HG02938 (cell line): ENCODE measurements around the gene DSTYK.
"Not testable (repeated sequence)": the region's sequence is repeated elsewhere in the genome, so short reads cannot be mapped to it uniquely, and the experiment has no call there.

Experiments
- ATAC-seq: cut with Tn5 transposase; IDR thresholded peaks from one replicate; pipeline ENCODE4 v1.9.1; 2021; ENCODE audit warnings: mild to moderate bottlenecking, moderate library complexity; ENCODE audit not compliant: unreplicated experiment

DSTYK gene

GRCh38 chr1:205240569-205240968 lies 29.1 kb upstream of the DSTYK start:
- ATAC-seq: no peak

GRCh38 chr1:205240118-205240517 lies 28.6 kb upstream of the DSTYK start:
- no peak for ATAC-seq

GRCh38 chr1:205239078-205239477 lies 27.6 kb upstream of the DSTYK start:
- no peak for ATAC-seq

GRCh38 chr1:205237526-205238484 lies 26.3 kb upstream of the DSTYK start:
- no peak for ATAC-seq

GRCh38 chr1:205236951-205237475 lies 25.5 kb upstream of the DSTYK start:
- ATAC-seq: no peak

- no peak for ATAC-seq
These were observed 25.0 kb upstream of the DSTYK start for GRCh38 chr1:205236526-205236925.

GRCh38 chr1:205235951-205236350 lies 24.4 kb upstream of the DSTYK start:
- ATAC-seq: no peak

GRCh38 chr1:205233986-205234385 lies 22.5 kb upstream of the DSTYK start:
- not testable (repeated sequence) for ATAC-seq

GRCh38 chr1:205232945-205233397 lies 21.5 kb upstream of the DSTYK start:
- no peak for ATAC-seq

- no peak for ATAC-seq
These were observed 20.8 kb upstream of the DSTYK start for GRCh38 chr1:205232127-205232820.

- ATAC-seq: no peak
These were observed 19.5 kb upstream of the DSTYK start for GRCh38 chr1:205230982-205231381.

- ATAC-seq: no peak
These were observed 18.6 kb upstream of the DSTYK start for GRCh38 chr1:205229916-205230700.

- no peak for ATAC-seq
These were observed 17.9 kb upstream of the DSTYK start for GRCh38 chr1:205229399-205229871.

- no peak for ATAC-seq
These were observed 16.6 kb upstream of the DSTYK start for GRCh38 chr1:205228093-205228521.

- ATAC-seq: peak; percentile 61
These were observed 16.1 kb upstream of the DSTYK start, which contains the start of gene TMCC2 for GRCh38 chr1:205227584-205228013. TMCC2 (plus strand) TSS chr1:205227946; CDS start chr1:205228565, 619 bp downstream.

GRCh38 chr1:205226868-205227583 lies 15.5 kb upstream of the DSTYK start:
- ATAC-seq: no peak

GRCh38 chr1:205225901-205226765 lies 14.6 kb upstream of the DSTYK start:
- ATAC-seq: no peak

- no peak for ATAC-seq
These were observed 13.2 kb upstream of the DSTYK start for GRCh38 chr1:205224736-205225135.

GRCh38 chr1:205220421-205220820 lies 8.9 kb upstream of the DSTYK start:
- ATAC-seq: no peak
